Subcutaneous preadipocyte (primary cell): ENCODE results near the gene BMAL1. TPM values are rescaled to one million over a fixed set of nuclear protein-coding genes. Genes with fewer than 3 reads are reported as not detected.

Experiments
- total RNA-seq: library from RNA; depleted of rRNA; stranded (reverse); fragments of >200 nt; gene quantifications from 2 replicates; pipeline ENCODE4 v1.2.3, GENCODE V29; 2012

Gene BMAL1
- total RNA-seq, result 12.1 and 19.2 TPM in 2 replicates

GRCh38 chr11:13277768-13278608 is at the start of gene BMAL1:
Gene BMAL1 (plus strand): TSS chr11:13277790. CDS start chr11:13354309, 76,519 bp downstream.

Other genes starting within 250 kb of the BMAL1 start
- gene BTBD10, start 185.4 kb downstream of the BMAL1 start, total RNA-seq, result 32.3 and 36.8 TPM in 2 replicates
- not detected in 2 replicates for gene PTH, start 218.2 kb downstream of the BMAL1 start, total RNA-seq